Gastrocnemius medialis (tissue), 4 donors: Measurements from ENCODE around the gene EIF2B2.

Source experiments
- CTCF ChIP-seq, 5 experiments: fragments of 450-650 bp in 3 of 5; fragments of 200-600 bp in 2 of 5; sonication (generic) in 2 of 5; IDR thresholded peaks in 4 of 5; conservative IDR thresholded peaks in 1 of 5; 1 replicate in 4 of 5; 2 replicates in 1 of 5; pipeline ENCODE4 v1.5.1; 2016 to 2019; ENCODE audit warnings: antibody characterized with exemption in 5 of 5, mild to moderate bottlenecking in 3 of 5, moderate library complexity in 3 of 5
- POLR2A ChIP-seq, 2 donors: fragments of 450-650 bp; IDR thresholded peaks; one replicate each; pipeline ENCODE4 v1.6.1; 2017; ENCODE audit warnings: antibody characterized with exemption in 2 of 2, mild to moderate bottlenecking in 2 of 2, moderate library complexity in 2 of 2

- TF ChIP-seq POLR2A (IDR thresholded peaks at IDR 0.05) = no peak
- TF ChIP-seq CTCF (IDR thresholded peaks at IDR 0.05 in 4 of 5, conservative IDR thresholded peaks at IDR 0.05 in 1 of 5) = no peak
Observed at GRCh38 chr14:74960736-74961135, 42.0 kb upstream of the EIF2B2 start.
